Cerebellar nuclear complex (tissue), 1 donor: Measurements from ENCODE around the gene PDZK1IP1.

Experiments used
- DNase-seq, 2 experiments: peaks; one replicate each; lab custom pipeline; 2025; lab: John Stamatoyannopoulos, UW

The PDZK1IP1 gene

GRCh38 chr1:47137198-47137597 lies 52.6 kb downstream of the PDZK1IP1 start, which contains the start of gene CYP4A22:
Gene CYP4A22 (plus strand): TSS chr1:47137441. CDS start chr1:47137486, 45 bp downstream.
- no peak for DNase-seq
